Stimulated activated CD4-positive, alpha-beta T cell treated with anti-CD3 and anti-CD28 coated beads, Interleukin-15, amount 100 ng/mL, for 48 hours (primary cell): ENCODE measurements around the gene FOXO1.

Experiments used
- DNase-seq, 2 donors: peaks; one replicate each; pipeline ENCODE4 v3.0.0-alpha.2; 2020; ENCODE audit warnings: low read depth in 2 of 2

FOXO1 gene

GRCh38 chr13:40637643-40638042 lies 28.8 kb downstream of the FOXO1 start:
- no peak for DNase-seq

- no peak for DNase-seq
These were observed 31.0 kb downstream of the FOXO1 start for GRCh38 chr13:40635315-40635995.

- DNase-seq = no peak
These were observed 33.5 kb downstream of the FOXO1 start for GRCh38 chr13:40632915-40633314.

GRCh38 chr13:40631605-40632004 lies 34.8 kb downstream of the FOXO1 start:
- no peak for DNase-seq

GRCh38 chr13:40629678-40630384 lies 36.6 kb downstream of the FOXO1 start:
- no peak for DNase-seq

GRCh38 chr13:40626977-40627376 lies 39.5 kb downstream of the FOXO1 start:
- DNase-seq = no peak

- DNase-seq = no peak
These were observed 39.9 kb downstream of the FOXO1 start for GRCh38 chr13:40626561-40626960.

GRCh38 chr13:40624986-40625385 lies 41.5 kb downstream of the FOXO1 start:
- DNase-seq = no peak

GRCh38 chr13:40624383-40624782 lies 42.1 kb downstream of the FOXO1 start:
- peak; percentile 38 to 43 for DNase-seq

GRCh38 chr13:40622761-40623160 lies 43.7 kb downstream of the FOXO1 start:
- DNase-seq = no peak

- no peak for DNase-seq
These were observed 44.2 kb downstream of the FOXO1 start for GRCh38 chr13:40622246-40622645.

- DNase-seq = no peak
These were observed 47.0 kb downstream of the FOXO1 start for GRCh38 chr13:40619479-40619814.

- DNase-seq = no peak
These were observed 47.6 kb downstream of the FOXO1 start for GRCh38 chr13:40618581-40619478.

GRCh38 chr13:40617801-40618356 lies 48.6 kb downstream of the FOXO1 start:
- DNase-seq = no peak

- DNase-seq = no peak
These were observed 50.8 kb downstream of the FOXO1 start for GRCh38 chr13:40615619-40616018.

- no peak for DNase-seq
These were observed 52.5 kb downstream of the FOXO1 start for GRCh38 chr13:40613914-40614313.

- peak; percentile 33 to 35 for DNase-seq
These were observed 53.1 kb downstream of the FOXO1 start for GRCh38 chr13:40613192-40613818.

GRCh38 chr13:40612041-40612440 lies 54.4 kb downstream of the FOXO1 start:
- no peak for DNase-seq

- no peak for DNase-seq
These were observed 54.8 kb downstream of the FOXO1 start for GRCh38 chr13:40611635-40612034.

GRCh38 chr13:40611004-40611403 lies 55.4 kb downstream of the FOXO1 start:
- DNase-seq = no peak

- DNase-seq = no peak
These were observed 56.3 kb downstream of the FOXO1 start for GRCh38 chr13:40609972-40610726.
